PFSK-1 (cell line): ENCODE data around the gene ACAP3.

Experiments used
- FOXP2 ChIP-seq: optimal IDR thresholded peaks from 2 replicates; pipeline ENCODE3; 2011; ENCODE audit warnings: borderline replicate concordance, control low read depth, inconsistent platforms; ENCODE audit not compliant: insufficient read depth; ENCODE audit errors: extremely low read length, extremely low read depth
- POLR2AphosphoS5 ChIP-seq: IDR thresholded peaks from 2 replicates; pipeline ENCODE4 v1.6.1; 2012; ENCODE audit warnings: low read depth, mild to moderate bottlenecking, control low read depth, low read length, moderate library complexity
- SIN3A ChIP-seq: IDR thresholded peaks from 2 replicates; pipeline ENCODE4 v1.6.1; 2012; ENCODE audit warnings: mild to moderate bottlenecking, low read length, moderate library complexity, borderline replicate concordance; ENCODE audit not compliant: insufficient read depth
- TAF1 ChIP-seq: IDR thresholded peaks from 2 replicates; pipeline ENCODE4 v1.6.1; 2012; ENCODE audit warnings: low read length, control low read depth, borderline replicate concordance; ENCODE audit not compliant: insufficient read depth
- TF ChIP-seq, protein P1 (sequence below), 2 experiments: IDR thresholded peaks; 2 replicates each; pipeline versions ENCODE4 v1.6.1 to v1.8.0; 2011 to 2012; ENCODE audit warnings: low read depth in 2 of 2, low read length in 2 of 2, control low read depth in 1 of 2, inconsistent platforms in 1 of 2, mild to moderate bottlenecking in 1 of 2, moderate library complexity in 1 of 2; ENCODE audit not compliant: insufficient read depth in 1 of 2

DNA sequence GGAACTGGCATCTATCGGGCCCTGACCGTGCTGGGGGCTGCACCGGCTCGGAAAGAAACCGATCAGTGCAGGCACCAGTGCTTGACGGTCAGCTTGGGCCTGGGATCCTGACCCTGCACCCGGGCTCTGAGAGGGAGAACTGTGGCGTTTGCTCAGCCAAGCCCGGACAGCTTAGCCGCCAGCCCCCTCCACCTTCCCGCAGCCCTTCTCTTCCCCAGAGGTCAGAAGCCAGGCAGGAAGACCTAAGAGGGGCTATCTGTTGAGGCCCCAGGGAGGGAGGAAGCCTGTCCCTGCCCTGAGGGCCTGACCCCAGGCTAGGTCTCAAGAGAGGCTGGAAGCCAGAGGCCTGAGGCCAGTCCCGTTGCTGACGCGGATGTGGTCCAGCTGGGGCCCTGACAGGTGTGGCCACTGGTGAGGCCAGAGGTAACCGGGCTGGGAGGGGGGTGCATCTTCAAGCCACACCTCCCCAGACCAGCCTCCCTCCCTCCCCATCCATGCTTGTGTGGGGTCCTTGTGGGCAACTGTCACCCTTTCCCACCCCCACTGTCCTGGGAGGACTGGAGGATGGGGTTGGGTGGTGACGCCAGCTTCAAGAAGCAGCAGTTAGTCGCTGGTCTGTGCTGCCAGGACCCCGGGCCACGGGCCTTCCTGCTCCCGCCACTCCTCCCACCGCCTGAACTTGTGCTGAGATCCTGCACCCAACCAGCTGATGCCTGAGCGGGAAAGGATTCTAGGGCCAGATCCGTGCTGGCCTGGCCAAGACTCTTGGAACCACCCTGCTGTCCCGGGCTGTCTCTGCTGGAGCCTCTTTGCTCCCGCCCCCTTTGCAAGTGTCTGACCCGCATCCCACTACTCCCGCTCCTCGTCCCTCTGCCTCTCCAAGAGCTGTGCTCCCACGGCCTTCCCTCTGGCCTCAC, 44.0 kb upstream of the ACAP3 start:
- TF ChIP-seq, protein P1, sequence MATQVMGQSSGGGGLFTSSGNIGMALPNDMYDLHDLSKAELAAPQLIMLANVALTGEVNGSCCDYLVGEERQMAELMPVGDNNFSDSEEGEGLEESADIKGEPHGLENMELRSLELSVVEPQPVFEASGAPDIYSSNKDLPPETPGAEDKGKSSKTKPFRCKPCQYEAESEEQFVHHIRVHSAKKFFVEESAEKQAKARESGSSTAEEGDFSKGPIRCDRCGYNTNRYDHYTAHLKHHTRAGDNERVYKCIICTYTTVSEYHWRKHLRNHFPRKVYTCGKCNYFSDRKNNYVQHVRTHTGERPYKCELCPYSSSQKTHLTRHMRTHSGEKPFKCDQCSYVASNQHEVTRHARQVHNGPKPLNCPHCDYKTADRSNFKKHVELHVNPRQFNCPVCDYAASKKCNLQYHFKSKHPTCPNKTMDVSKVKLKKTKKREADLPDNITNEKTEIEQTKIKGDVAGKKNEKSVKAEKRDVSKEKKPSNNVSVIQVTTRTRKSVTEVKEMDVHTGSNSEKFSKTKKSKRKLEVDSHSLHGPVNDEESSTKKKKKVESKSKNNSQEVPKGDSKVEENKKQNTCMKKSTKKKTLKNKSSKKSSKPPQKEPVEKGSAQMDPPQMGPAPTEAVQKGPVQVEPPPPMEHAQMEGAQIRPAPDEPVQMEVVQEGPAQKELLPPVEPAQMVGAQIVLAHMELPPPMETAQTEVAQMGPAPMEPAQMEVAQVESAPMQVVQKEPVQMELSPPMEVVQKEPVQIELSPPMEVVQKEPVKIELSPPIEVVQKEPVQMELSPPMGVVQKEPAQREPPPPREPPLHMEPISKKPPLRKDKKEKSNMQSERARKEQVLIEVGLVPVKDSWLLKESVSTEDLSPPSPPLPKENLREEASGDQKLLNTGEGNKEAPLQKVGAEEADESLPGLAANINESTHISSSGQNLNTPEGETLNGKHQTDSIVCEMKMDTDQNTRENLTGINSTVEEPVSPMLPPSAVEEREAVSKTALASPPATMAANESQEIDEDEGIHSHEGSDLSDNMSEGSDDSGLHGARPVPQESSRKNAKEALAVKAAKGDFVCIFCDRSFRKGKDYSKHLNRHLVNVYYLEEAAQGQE (IDR thresholded peaks at IDR 0.05; ENCODE audit: insufficient read depth in 1 of 2, low read depth in 2 of 2, low read length in 2 of 2), result no peak
- TF ChIP-seq TAF1, result no peak
- TF ChIP-seq POLR2AphosphoS5, result peak; percentile 49
- no peak for TF ChIP-seq SIN3A
- TF ChIP-seq FOXP2, result no peak
